ENCODE results near the gene IGSF22. TPM values are rescaled to one million over a fixed set of nuclear protein-coding genes. Genes with fewer than 3 reads are reported as not detected.
A peak's percentile ranks its signal among the peaks of the same experiment; 100 is the strongest.

IGSF22 gene
- total RNA-seq, 3 donors from 2014 or later = 0.16 to 0.60 (median 0.53) TPM

GRCh38 chr11:18731949-18732821, 6.2 kb upstream of the IGSF22 start:
- Mint-ChIP-seq H3K9me3 (no peaks in the 10 kb centered on the region), H3K36me3 (ENCODE audit: insufficient read depth) (no peaks in the 10 kb centered on the region), H3K4me3 (no peak overlapping the region), H3K4me1 (ENCODE audit: low read depth) (peaks cover 9% of the 10 kb centered on the region), H3K27me3 (ENCODE audit: low read depth) (peaks cover 2% of the 10 kb centered on the region)
- DNase-seq = peak; percentile 74
- ATAC-seq = peak; percentile 61 to 70

- Mint-ChIP-seq H3K36me3 (ENCODE audit: insufficient read depth) (no peaks in the 10 kb centered on the region), H3K27me3 (ENCODE audit: low read depth) (peaks cover 2% of the 10 kb centered on the region), H3K4me1 (ENCODE audit: low read depth) (peaks cover 9% of the 10 kb centered on the region), H3K4me3 (no peak overlapping the region), H3K9me3 (no peaks in the 10 kb centered on the region)
- DNase-seq (no peak), ATAC-seq (no peak)
Observed at GRCh38 chr11:18731441-18731840, 5.5 kb upstream of the IGSF22 start.

- H3K4me1 Mint-ChIP-seq (ENCODE audit: low read depth) = peaks cover 9% of the 10 kb centered on the region
- no peak overlapping the region for H3K4me3 Mint-ChIP-seq
- no peak for DNase-seq
- no peaks in the 10 kb centered on the region for H3K27me3 Mint-ChIP-seq (ENCODE audit: low read depth)
- ATAC-seq = no peak
- H3K36me3 Mint-ChIP-seq (ENCODE audit: insufficient read depth) = no peaks in the 10 kb centered on the region
- no peaks in the 10 kb centered on the region for H3K9me3 Mint-ChIP-seq
Observed at GRCh38 chr11:18730020-18730419, 4.0 kb upstream of the IGSF22 start.

GRCh38 chr11:18729426-18729825, 3.4 kb upstream of the IGSF22 start:
- Mint-ChIP-seq H3K9me3 (no peaks in the 10 kb centered on the region), H3K4me3 (no peak overlapping the region), H3K4me1 (ENCODE audit: low read depth) (peaks cover 9% of the 10 kb centered on the region), H3K27me3 (ENCODE audit: low read depth) (no peaks in the 10 kb centered on the region), H3K36me3 (ENCODE audit: insufficient read depth) (no peaks in the 10 kb centered on the region)
- ATAC-seq (no peak), DNase-seq (no peak)

GRCh38 chr11:18728658-18729057, 2.7 kb upstream of the IGSF22 start:
- H3K27me3 Mint-ChIP-seq (ENCODE audit: low read depth) = no peaks in the 10 kb centered on the region
- ATAC-seq = no peak
- no peaks in the 10 kb centered on the region for H3K9me3 Mint-ChIP-seq
- H3K36me3 Mint-ChIP-seq (ENCODE audit: insufficient read depth) = no peaks in the 10 kb centered on the region
- no peak overlapping the region for H3K4me3 Mint-ChIP-seq
- DNase-seq = no peak
- H3K4me1 Mint-ChIP-seq (ENCODE audit: low read depth) = peaks cover 9% of the 10 kb centered on the region

GRCh38 chr11:18727479-18728236, 1.7 kb upstream of the IGSF22 start:
- Mint-ChIP-seq H3K4me3 (no peak overlapping the region), H3K36me3 (ENCODE audit: insufficient read depth) (no peaks in the 10 kb centered on the region), H3K27me3 (ENCODE audit: low read depth) (no peaks in the 10 kb centered on the region)

GRCh38 chr11:18723991-18724390, 2.0 kb downstream of the IGSF22 start:
- no peaks in the 10 kb centered on the region for H3K9me3 Mint-ChIP-seq
- ATAC-seq (no peak), DNase-seq (no peak)
- H3K4me1 Mint-ChIP-seq (ENCODE audit: low read depth) = peaks cover 12% of the 10 kb centered on the region
- H3K4me3 Mint-ChIP-seq = no peak overlapping the region
- no peaks in the 10 kb centered on the region for H3K27me3 Mint-ChIP-seq (ENCODE audit: low read depth)
- no peaks in the 10 kb centered on the region for H3K36me3 Mint-ChIP-seq (ENCODE audit: insufficient read depth)

More at GRCh38 chr11:18727479-18728236, 1.7 kb upstream of the IGSF22 start:
- ATAC-seq = peak; percentile 76 to 78
- peak; percentile 48 for DNase-seq
- Mint-ChIP-seq H3K4me1 (ENCODE audit: low read depth) (peaks cover 9% of the 10 kb centered on the region), H3K9me3 (no peaks in the 10 kb centered on the region)

GRCh38 chr11:18722293-18722637, 3.7 kb downstream of the IGSF22 start:
- Mint-ChIP-seq H3K9me3 (no peaks in the 10 kb centered on the region), H3K4me1 (ENCODE audit: low read depth) (peaks cover 7% of the 10 kb centered on the region), H3K36me3 (ENCODE audit: insufficient read depth) (no peaks in the 10 kb centered on the region), H3K27me3 (ENCODE audit: low read depth) (peaks cover 2% of the 10 kb centered on the region), H3K4me3 (no peak overlapping the region)
- DNase-seq (no peak), ATAC-seq (no peak)

- Mint-ChIP-seq H3K4me3 (peak overlapping the region; percentile 88), H3K36me3 (ENCODE audit: insufficient read depth) (no peaks in the 10 kb centered on the region), H3K27me3 (ENCODE audit: low read depth) (peaks cover 2% of the 10 kb centered on the region), H3K9me3 (no peaks in the 10 kb centered on the region), H3K4me1 (ENCODE audit: low read depth) (peaks cover 7% of the 10 kb centered on the region)
- peak; percentile 65 to 68 for ATAC-seq
- DNase-seq = peak; percentile 30
Observed at GRCh38 chr11:18721561-18722292, 4.3 kb downstream of the IGSF22 start.

GRCh38 chr11:18720808-18721560, 5.0 kb downstream of the IGSF22 start:
- DNase-seq (peak; percentile 82), ATAC-seq (peak; percentile 95 to 97)
- Mint-ChIP-seq H3K4me1 (ENCODE audit: low read depth) (peaks cover 7% of the 10 kb centered on the region), H3K9me3 (no peaks in the 10 kb centered on the region), H3K27me3 (ENCODE audit: low read depth) (peaks cover 2% of the 10 kb centered on the region), H3K36me3 (ENCODE audit: insufficient read depth) (no peaks in the 10 kb centered on the region), H3K4me3 (peak overlapping the region; percentile 88)

- Mint-ChIP-seq H3K9me3 (no peaks in the 10 kb centered on the region), H3K4me3 (peak overlapping the region; percentile 88), H3K27me3 (ENCODE audit: low read depth) (peaks cover 2% of the 10 kb centered on the region), H3K36me3 (ENCODE audit: insufficient read depth) (no peaks in the 10 kb centered on the region), H3K4me1 (ENCODE audit: low read depth) (peaks cover 7% of the 10 kb centered on the region)
- DNase-seq (no peak), ATAC-seq (no peak)
Observed at GRCh38 chr11:18720091-18720807, 5.7 kb downstream of the IGSF22 start.

- ATAC-seq = no peak
- H3K36me3 Mint-ChIP-seq (ENCODE audit: insufficient read depth) = no peaks in the 10 kb centered on the region
- DNase-seq = no peak
- H3K4me3 Mint-ChIP-seq = no peak overlapping the region
- no peaks in the 10 kb centered on the region for H3K4me1 Mint-ChIP-seq (ENCODE audit: low read depth)
- peaks cover 2% of the 10 kb centered on the region for H3K27me3 Mint-ChIP-seq (ENCODE audit: low read depth)
- no peaks in the 10 kb centered on the region for H3K9me3 Mint-ChIP-seq
Observed at GRCh38 chr11:18715476-18715875, 10.5 kb downstream of the IGSF22 start.

GRCh38 chr11:18714443-18714780, 11.6 kb downstream of the IGSF22 start:
- no peak for ATAC-seq
- Mint-ChIP-seq H3K9me3 (no peaks in the 10 kb centered on the region), H3K4me3 (no peak overlapping the region), H3K36me3 (ENCODE audit: insufficient read depth) (no peaks in the 10 kb centered on the region), H3K4me1 (ENCODE audit: low read depth) (no peaks in the 10 kb centered on the region), H3K27me3 (ENCODE audit: low read depth) (peaks cover 2% of the 10 kb centered on the region)
- DNase-seq = no peak
